Tongue (tissue), 2 donors: ENCODE results near the gene COPB2. TPM values are rescaled to one million over a fixed set of nuclear protein-coding genes. Genes with fewer than 3 reads are reported as not detected.
A peak's percentile ranks its signal among the peaks of the same experiment; 100 is the strongest.
"Not testable (repeated sequence)": the region's sequence is repeated elsewhere in the genome, so short reads cannot be mapped to it uniquely, and the experiment has no call there.

Source experiments
- DNase-seq: peaks from one replicate; pipeline ENCODE4 v3.0.0-alpha.2; 2015
- total RNA-seq: library from RNA; depleted of rRNA; stranded (reverse); fragments of >200 nt; gene quantifications from one replicate; pipeline ENCODE4 v1.2.3, GENCODE V29; 2014

Gene COPB2
- 92.1 TPM for total RNA-seq

DNA sequence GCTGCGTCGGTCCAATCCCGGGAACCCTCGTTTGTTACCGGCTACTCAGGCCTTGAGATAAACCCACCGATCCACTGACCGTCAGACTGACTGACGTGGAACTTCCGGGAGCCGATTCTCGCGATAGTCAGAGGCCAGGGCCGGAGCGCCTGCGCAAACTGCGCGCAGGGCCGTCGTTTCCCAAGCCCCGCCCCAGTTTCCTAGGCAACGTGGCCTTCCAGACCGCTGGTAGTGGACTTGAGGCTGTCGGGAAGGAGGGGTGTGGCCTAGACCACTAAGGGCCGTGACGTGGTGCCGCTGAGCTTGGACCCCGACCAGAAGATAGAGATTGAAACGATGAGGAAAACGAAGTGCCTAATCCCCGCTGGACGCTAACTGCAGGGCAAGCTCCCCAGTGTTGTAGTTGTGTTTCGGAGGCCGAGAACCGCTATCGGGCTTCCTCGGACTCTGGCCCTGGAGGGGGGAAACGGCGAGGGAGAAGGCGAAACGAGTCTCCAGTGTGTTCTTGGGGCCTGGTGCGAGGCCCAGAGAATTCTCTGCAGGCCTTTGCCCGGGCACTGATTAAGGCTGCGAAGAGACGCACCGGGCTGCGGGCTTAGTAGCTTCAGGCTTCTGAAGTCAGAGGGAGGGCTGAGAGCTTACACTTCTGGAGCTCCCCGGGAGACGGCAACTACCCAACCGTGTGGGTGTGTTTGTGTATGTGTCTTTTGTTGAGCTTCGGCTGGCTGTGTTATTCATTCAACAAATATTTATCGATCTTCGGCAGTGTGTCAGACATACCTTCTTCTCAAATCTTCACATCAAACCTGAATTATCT, at the start of gene COPB2:
Gene COPB2 (minus strand): TSS at position 96 of the 817 bp plus-strand sequence. CDS start 97 bp downstream, outside the sequence.
- peak; percentile 100 for DNase-seq

DNA sequence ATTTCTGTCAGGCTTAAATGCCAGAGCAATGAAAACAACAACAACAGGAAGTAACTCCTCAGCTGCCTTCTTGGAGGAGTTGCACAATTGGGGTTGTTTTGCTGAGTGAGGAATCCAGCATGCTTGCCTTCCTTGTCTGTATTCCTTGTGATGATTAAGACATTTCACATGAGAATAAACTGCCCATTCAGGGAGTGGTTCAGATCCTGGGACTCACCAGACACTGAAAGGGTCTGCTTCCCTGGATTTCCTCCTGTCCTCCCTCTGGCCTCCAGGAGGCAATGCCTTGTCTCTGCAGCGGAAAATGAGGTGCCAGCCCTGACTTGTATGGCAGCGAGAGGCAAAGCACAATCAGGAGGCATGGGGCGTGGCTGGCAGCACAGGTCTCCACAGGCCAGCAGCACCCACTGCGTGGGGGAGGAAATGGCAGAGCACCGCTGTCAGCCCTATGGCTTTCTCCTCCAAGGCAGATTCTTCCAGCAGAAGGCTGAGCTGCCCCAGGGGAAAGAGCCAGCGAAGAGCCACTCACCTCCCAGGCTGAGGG, 45.4 kb upstream of the COPB2 start:
- DNase-seq = peak; percentile 10

DNA sequence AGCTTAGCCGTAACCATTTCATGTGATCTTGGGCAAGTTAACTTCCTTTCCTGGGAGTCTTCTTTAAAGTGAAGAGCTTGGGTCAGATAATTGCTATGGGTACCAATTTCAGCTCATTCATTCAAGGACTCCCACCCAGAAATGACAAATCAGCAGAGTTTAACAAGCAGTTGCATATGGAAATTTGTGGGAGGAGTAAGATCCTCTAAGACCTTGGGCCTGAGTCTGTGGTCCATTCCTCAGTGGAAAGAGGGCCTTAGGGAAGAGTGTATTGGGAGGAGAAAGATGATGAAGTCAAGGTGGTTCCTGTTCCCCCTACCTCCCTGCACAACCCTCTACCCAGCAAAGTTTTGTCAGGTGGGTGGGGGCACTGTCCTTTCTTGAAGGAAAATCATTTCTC, 44.8 kb upstream of the COPB2 start:
- DNase-seq = no peak

DNA sequence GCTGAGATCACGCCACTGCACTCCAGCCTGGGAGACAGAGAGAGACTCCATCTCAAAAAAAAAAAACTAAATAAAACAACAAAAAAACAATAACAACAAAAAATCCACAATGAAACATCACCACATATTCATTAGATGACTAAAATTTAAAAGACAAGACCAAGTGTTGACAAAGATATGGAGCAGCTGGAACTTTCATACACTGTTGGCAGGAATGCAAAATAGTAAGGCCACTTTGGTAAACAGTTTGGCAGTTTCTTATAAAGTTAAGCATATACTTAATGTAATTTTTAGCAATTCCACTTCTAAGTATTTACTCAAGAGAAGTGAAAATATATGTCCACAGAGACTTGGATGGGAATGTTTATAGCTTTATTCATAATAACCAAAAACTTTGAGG, 43.6 kb upstream of the COPB2 start:
- no peak for DNase-seq

DNA sequence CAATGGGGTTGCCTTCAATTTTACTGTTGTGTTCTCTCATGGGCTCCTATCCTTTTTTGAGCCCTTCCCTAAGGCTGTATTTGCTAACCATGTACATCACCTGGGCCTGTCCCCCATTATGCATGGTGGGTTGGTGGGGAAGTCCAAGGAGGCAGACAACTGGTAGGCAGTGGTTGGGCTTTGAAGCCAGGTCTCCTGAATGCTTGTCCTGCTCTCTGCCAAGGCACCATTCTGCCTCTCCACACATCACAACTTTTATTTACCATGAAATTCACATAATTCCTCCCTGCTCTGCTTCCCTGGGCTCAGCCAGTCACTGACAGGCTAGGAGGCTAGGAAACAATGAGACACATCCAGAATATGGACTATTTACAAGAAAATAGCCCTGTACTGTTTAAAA, 41.0 kb upstream of the COPB2 start:
- DNase-seq = peak; percentile 70

DNA sequence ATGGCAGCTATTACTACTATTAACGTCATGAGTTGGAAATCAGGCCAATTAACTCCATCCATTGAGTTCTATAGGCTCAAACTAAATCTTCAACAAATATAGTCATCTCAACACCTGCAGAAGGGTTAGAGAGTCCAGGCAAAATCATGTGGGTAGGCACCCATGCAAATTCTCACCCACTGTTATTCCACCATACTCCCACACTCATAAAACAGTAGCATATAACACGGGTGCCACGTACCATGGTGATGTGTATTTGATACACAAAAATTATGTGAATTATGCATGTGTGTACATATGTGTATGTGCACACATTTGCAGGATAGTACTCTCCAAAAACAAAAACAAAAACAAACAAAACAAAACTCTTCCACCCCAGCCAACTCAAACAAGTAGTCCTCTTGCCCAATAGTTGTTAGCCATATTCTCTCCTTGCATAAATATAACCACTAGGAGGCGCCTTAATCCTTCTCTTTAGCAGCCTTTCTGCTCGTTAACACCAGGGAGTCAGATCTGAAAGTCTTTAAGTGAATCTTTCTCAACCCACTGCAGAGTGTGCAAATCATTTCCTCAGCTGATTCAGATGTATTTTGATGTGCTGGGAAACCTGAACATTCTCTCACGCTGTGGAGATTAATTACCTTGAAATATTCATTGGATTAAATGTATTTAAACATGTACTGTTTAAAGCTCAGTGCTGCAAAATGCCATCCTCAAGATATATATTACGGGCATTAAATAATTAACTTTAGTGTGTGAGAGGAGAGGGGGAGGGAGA, 38.0 kb upstream of the COPB2 start:
- peak; percentile 89 for DNase-seq

DNA sequence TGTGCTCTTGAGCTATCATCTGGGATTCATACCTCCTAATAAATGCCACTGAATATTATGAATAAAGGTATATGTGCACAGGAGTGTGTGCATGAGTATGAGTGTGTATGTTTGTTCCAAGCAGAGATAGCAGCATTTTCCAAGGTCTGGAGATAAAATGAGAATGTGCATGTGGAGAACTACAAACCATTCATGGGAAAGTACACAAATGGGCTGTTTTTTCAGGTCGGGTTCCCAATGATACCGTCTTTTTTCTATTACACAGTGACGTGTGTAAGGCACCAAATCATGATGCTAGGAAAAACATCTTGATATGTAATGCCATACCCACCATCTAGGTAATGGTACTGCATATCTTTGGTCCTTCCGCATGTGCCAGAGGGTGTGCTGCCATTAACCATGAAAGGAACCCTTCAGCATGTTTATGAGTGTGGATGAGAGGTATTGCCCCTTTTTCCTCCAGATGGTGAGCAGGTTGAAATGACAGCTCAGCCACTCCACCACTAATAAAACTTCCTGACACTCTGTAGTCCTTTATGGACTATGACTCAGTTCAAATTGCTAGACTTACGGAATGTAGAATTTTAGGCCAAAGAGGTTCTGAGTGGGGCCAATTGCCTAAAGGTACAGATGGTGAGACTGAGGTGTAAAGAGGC, 36.4 kb upstream of the COPB2 start:
- no peak for DNase-seq

DNA sequence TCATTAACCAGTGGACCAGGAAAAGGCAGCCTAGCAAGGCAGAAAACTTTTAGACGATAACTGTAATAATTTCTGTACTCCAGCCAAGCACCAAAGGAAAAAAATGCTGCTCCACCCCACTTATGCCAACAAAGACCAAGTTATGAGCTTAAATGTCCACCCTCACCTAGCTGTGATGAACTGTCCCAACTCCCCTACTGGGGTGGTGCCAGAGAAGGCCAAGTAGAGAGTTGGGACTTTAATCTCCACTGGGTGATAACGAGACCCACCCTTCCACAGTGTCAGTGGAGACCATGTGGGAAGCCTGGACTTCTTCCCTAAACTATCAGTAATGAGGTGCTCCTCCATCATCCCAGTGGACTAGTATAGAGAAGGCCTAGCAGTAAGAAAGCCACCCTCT, 33.8 kb upstream of the COPB2 start:
- no peak for DNase-seq

DNA sequence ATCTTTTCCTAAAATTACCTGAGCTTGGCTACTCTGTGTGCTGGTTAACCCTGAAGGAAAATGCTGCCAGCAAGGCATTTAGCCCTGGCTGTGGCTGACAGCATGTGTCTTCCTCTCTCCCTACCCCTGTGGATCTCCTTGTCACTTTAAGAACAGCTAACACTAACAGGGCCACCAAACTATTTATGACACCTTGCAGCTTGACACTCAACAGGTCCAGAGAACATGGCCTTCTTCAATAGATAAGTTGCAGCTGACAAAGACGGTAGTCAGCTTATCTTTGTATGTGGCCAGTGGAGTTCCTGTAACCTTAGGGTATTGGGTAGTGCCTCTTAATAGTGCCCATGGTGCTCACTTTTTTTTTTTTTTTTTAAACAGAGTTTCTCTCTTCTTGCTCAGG, 32.0 kb upstream of the COPB2 start:
- no peak for DNase-seq

DNA sequence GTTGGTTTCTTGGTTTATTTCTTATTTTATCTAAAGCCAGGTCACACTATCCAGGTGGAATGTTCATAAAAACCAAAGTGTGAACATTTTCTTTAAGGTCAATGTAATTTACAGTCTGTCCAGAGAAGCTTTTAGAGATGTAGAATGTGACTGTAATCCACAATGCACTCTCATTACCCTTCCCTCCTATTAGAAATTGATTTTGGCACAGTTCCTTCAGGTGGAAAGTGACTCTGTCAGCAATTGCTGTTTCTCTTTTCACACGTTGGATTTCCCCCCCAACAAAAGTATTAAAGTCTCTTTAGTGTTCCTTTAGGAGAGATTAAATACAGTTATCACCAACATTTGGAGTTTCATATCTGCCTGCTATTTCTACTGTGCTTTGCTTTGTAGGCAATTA, 31.6 kb upstream of the COPB2 start:
- DNase-seq = no peak

DNA sequence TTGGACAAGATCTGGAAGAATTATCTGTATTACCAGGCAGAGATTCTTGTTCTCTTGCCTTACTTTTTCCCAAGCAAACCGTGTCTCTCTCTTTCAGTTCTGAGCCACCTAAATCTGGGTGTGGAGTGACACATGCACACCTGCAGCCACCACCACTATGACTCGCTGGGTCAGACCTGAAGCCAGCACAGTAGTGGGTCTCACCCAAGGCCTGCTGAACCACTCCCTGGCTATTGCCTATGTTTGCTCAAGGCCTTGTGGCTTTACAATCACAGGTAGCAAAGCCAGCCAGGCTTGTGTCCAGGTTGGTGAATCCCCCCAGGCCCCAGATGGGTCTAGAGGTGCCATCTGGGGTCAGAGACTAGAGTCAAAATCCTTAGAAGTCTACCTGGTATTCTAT, 28.7 kb upstream of the COPB2 start:
- no peak for DNase-seq

DNA sequence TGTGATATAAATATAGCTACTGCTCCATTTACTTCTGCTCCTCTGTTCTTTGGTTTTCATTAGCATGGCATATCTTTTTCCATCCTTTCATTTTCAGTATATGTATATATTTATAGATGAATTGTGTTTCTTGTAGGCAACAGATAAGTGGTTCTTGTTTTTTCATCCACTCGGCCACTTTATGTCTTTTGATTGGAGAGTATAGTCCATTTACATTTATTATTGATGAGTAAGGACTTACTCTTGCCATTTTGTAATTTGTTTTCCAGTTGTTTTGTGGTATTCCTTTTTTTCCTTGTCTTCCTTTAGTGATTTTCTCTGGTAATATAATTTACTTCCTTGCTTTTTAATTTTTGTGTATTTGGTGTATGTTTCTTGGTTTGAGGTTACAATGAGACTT, 26.8 kb upstream of the COPB2 start:
- no peak for DNase-seq

DNA sequence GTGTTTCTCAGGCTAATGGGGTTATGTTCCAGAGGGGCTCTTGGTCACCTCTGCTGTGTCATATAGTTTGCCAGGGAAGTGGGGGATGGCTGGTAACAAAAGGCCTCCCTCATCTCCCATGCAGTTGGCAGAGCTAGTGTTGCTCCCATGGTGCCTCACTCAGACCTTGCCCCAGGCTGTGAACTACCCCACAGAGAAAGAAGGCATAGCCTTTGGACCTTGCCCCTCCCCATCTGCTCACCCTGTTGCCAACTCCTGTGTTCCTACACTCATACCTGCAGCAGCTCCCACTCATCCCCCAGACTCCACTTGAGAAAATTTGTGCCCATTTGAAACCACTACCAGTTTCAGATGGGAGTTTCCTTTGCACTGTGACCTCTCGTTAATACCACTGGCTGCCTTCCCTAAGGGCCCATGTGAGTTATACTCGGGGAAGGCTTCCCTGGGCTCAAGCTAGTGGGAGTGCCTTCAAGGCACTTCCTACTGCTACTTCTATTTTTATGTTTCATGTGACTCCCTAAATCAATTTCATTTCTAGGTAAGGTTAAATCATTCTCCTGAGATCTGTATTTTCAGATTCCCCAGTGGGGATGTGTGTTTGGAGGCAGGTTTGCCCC, 25.3 kb upstream of the COPB2 start:
- no peak for DNase-seq

DNA sequence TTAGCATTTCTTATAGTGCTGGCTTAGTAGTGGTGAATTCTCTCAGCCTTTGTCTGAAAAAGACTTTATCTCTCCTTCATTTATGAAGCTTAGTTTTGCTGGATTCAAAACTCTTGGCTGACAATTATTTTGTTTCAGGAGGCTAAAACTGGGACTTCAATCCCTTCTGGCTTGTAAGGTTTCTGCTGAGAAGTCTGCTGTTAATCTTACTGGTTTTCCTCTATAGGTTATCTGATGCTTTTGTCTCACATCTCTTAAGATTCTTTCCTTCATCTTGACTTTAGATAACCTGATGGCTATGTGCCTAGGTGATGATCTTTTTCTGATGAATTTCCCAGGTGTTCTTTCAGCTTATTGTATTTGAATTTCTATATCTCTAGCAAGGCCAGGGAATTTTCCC, 23.4 kb upstream of the COPB2 start:
- not testable (repeated sequence) for DNase-seq

DNA sequence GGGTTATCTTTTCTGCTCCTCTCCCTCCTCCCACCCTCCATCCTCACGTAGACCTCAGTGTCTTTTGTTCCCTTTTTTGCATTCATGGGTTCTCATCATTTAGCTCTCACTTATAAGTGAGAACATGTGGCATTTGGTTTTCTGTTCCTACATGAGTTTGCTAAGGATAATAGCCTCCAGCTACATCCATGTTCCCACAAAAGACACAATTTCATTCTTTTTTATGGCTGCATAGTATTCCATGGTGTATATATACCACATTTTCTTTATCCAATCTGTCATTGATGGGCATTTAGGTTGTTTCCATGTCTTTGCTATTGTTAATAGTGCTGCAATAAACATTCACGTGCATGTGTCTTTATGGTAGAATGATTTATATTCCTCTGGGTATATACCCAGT, 11.7 kb upstream of the COPB2 start:
- not testable (repeated sequence) for DNase-seq

DNA sequence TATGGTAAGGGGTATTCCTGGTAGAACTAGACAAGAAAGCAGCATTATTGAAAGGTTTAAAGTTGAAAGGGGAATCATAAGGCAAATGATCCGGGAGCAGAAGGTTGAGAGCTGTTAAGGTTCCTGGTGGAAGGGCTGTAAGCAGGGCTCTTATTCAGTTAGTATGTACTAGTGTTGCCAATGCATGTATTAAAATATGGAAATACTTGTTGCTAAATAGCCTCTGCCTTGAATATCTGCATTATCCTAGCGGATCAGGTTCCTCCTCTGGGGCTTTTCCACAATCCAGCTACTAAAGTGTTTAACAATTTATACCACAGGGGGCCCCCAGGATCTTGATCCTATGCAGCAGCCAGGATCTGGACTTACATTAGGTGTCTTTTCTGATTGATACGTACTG, 7.3 kb upstream of the COPB2 start:
- DNase-seq = no peak

DNA sequence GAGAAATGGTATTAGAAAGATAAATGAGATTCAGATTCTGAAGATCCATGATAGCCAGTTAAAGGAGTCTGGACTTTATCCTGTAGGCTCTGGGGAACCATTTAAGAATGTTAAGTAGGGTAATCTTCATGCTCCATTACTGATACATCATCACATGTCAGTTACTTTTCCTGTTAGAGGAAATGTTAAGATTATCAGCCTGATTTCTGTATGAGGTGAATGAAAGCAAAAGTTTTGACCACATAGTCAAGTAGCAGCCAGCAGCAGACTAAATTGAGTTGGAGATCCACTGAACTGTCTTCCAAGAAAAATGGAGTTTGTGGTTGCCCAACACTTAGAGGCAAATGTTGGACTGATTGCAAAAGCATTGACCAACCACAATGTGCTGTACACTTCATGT, 4.7 kb upstream of the COPB2 start:
- DNase-seq = no peak

DNA sequence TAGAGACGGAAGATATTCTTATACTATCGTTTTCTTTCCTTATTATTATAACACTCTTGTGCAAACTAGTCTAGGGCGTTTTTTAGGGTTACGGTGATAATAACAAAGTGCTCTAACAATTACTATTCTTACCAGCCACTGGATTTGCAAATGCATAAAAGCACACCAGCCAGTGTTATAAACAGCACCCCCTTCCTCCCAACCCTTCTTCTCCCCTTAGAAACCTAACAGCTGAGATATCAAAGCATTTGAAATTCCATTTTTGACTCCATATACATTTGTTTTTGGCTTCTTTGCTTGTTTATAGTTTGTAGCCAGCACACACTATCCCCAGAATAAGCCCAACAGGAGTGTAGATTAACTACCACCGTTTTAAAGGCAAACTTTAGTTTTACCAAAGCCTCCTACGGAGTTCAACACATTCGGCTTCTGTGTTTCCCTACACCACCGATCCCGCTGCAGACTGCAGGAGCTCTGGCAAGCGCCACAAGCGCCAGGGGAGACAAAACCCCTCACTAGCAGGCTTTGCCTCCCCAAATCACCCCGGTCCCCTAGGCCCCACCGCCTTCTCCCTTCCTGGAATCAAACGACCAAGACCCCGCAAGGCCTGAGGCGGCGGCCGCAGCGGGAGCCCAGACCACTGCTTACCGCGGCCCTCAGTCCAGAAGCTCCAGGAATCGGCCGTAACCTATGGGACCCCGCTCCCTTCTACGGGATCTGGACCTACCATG, 461 bp downstream of the COPB2 start:
- DNase-seq = no peak

DNA sequence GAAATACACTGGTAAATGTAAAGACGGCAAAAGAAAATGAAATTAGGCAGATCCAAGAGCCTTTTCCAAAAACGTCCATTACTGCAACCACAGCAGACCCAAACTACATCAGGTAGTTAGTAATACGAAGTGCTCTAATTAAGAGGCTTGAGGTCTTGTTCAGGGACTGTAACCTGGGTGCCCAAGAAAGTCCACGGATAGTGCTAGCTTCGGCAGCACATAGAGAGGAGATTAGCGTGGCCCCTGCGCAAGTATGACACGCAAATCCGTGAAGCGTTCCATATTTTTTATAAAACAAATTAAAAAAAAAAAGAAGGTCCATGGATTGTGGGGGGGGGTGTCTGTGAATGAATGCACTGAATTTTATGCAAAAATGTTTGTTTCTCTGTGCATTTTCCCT, 1.4 kb downstream of the COPB2 start:
- no peak for DNase-seq

DNA sequence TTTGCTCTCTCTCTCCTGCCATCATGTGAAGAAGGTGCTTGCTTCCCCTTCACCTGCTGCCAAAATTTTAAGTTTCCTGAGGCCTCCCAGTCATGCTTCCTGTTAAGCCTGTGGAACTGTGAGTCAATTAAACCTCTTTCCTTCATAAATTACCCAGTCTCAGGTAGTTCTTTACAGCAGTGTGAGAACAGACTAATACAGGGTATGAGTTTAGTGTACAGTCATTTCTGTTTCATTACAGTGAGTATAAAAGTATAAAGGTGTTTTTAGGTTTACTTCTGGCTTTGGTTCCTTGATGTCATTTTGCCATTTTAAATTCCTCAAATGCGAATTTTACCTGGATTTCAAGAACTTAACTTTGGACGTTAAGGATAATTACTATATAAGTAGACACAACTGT, 7.2 kb downstream of the COPB2 start:
- DNase-seq = not testable (repeated sequence)

DNA sequence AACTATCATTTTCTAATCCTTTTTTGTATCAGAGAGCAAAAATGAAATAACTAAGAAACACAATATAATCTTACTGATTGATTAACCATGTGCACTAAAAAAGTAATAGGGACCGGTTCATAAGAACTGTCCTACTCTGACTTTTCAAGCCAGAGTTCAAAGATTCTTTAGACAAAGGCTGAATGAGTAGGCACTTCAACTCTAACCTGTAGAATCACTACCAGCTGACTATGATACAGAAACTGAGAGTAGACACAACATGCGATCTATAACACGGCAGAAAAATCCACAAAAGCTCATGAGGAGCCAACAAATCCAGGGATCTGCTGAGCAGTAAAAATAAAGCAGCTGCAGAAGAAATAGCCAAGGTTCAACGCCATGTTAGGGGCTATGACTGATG, 8.9 kb downstream of the COPB2 start:
- no peak for DNase-seq
